Testis (tissue), 2 donors: Measurements from ENCODE around the gene ABI3BP.

Experiments used
- CTCF ChIP-seq, 3 experiments: fragments of 450-650 bp in 2 of 3; fragments of 200-600 bp in 1 of 3; sonication (generic) in 1 of 3; IDR thresholded peaks; one replicate each; pipeline ENCODE4 v1.5.1; 2016 to 2019; ENCODE audit warnings: antibody characterized with exemption in 3 of 3, mild to moderate bottlenecking in 2 of 3, moderate library complexity in 1 of 3
- POLR2A ChIP-seq: fragments of 450-650 bp; IDR thresholded peaks from one replicate; pipeline ENCODE4 v1.6.1; 2017; ENCODE audit warnings: antibody characterized with exemption, mild to moderate bottlenecking, moderate library complexity

GRCh38 chr3:100804631-100805030, 188.6 kb downstream of the ABI3BP start:
- no peak for TF ChIP-seq CTCF (IDR thresholded peaks at IDR 0.05)
- no peak for TF ChIP-seq POLR2A
